Activated CD8-positive, alpha-beta memory T cell treated with anti-CD3 and anti-CD28 coated beads for 24 hours (primary cell): ENCODE measurements around the gene KIFBP.
A peak's percentile ranks its signal among the peaks of the same experiment; 100 is the strongest.
"Not testable (repeated sequence)": the region's sequence is repeated elsewhere in the genome, so short reads cannot be mapped to it uniquely, and the experiment has no call there.

ENCODE experiments used
- DNase-seq: peaks from one replicate; pipeline ENCODE4 v3.0.0-alpha.2; 2020

Gene KIFBP

GRCh38 chr10:69005704-69006485, 17.3 kb downstream of the KIFBP start:
- DNase-seq: no peak

GRCh38 chr10:69007260-69007659, 18.7 kb downstream of the KIFBP start:
- DNase-seq: no peak

- no peak for DNase-seq
These were observed 20.8 kb downstream of the KIFBP start for GRCh38 chr10:69009360-69009759.

GRCh38 chr10:69010151-69010640, 21.6 kb downstream of the KIFBP start:
- DNase-seq: no peak

- not testable (repeated sequence) for DNase-seq
These were observed 24.2 kb downstream of the KIFBP start for GRCh38 chr10:69012778-69013177.

GRCh38 chr10:69014171-69014570, 25.6 kb downstream of the KIFBP start:
- no peak for DNase-seq

GRCh38 chr10:69018613-69019012, 30.0 kb downstream of the KIFBP start:
- no peak for DNase-seq

GRCh38 chr10:69022611-69023010, 34.0 kb downstream of the KIFBP start:
- no peak for DNase-seq

- no peak for DNase-seq
These were observed 36.8 kb downstream of the KIFBP start for GRCh38 chr10:69025370-69025896.

GRCh38 chr10:69033256-69033655, 44.7 kb downstream of the KIFBP start:
- no peak for DNase-seq

- no peak for DNase-seq
These were observed 48.9 kb downstream of the KIFBP start for GRCh38 chr10:69037489-69037888.

- DNase-seq: not testable (repeated sequence)
These were observed 52.3 kb downstream of the KIFBP start for GRCh38 chr10:69040904-69041303.

GRCh38 chr10:69042417-69042816, 53.8 kb downstream of the KIFBP start:
- DNase-seq: no peak

- DNase-seq: no peak
These were observed 54.2 kb downstream of the KIFBP start for GRCh38 chr10:69042838-69043237.

- DNase-seq: peak; percentile 69
These were observed 55.4 kb downstream of the KIFBP start for GRCh38 chr10:69043931-69044531.

- DNase-seq: no peak
These were observed 55.9 kb downstream of the KIFBP start for GRCh38 chr10:69044546-69044945.

GRCh38 chr10:69045441-69046300, 57.1 kb downstream of the KIFBP start:
- peak; percentile 67 for DNase-seq

GRCh38 chr10:69047111-69047832, 58.7 kb downstream of the KIFBP start:
- DNase-seq: no peak

GRCh38 chr10:69048103-69048502, 59.5 kb downstream of the KIFBP start:
- DNase-seq: no peak

- DNase-seq: no peak
These were observed 61.0 kb downstream of the KIFBP start for GRCh38 chr10:69049566-69049961.

GRCh38 chr10:69051303-69051702, 62.7 kb downstream of the KIFBP start:
- no peak for DNase-seq

GRCh38 chr10:69051710-69052487, 63.3 kb downstream of the KIFBP start:
- no peak for DNase-seq
